Thoracic aorta (tissue), 2 donors: ENCODE data around the gene PKNOX2. TPM values are rescaled to one million over a fixed set of nuclear protein-coding genes. Genes with fewer than 3 reads are reported as not detected.

Experiments
- ATAC-seq: fragments of 150-250 bp; one replicate; pipeline ENCODE4 v1.8.0; 2017; ENCODE audit warnings: low read depth; ENCODE audit not compliant: insufficient number of reproducible peaks, low FRiP score
- DNase-seq: peaks from one replicate; pipeline ENCODE4 v3.0.0-alpha.2; 2020; ENCODE audit warnings: low spot score
- H3K27ac ChIP-seq, 2 donors: fragments of 200-600 bp; sonication (generic); 1 replicate in 1 of 2; 2 replicates in 1 of 2; pipeline ENCODE4 v1.5.1; 2016; ENCODE audit warnings: mild to moderate bottlenecking in 2 of 2, moderate library complexity in 2 of 2
- H3K27me3 ChIP-seq: fragments of 200-600 bp; sonication (generic); replicated peaks from 2 replicates; pipeline ENCODE4 v1.6.0; 2016; ENCODE audit warnings: mild to moderate bottlenecking; ENCODE audit not compliant: insufficient read depth
- H3K36me3 ChIP-seq: fragments of 200-600 bp; sonication (generic); one replicate; pipeline ENCODE4 v1.5.1; 2016
- H3K4me1 ChIP-seq, 2 donors: fragments of 200-600 bp; sonication (generic); 1 replicate in 1 of 2; 2 replicates in 1 of 2; pipeline versions ENCODE4 v1.5.1 to v1.6.0; 2016; ENCODE audit warnings: low read depth in 2 of 2, mild to moderate bottlenecking in 1 of 2; ENCODE audit not compliant: control insufficient read depth in 1 of 2
- H3K4me3 ChIP-seq: fragments of 200-600 bp; sonication (generic); 2 replicates; pipeline ENCODE4 v1.5.1; 2016; ENCODE audit warnings: mild to moderate bottlenecking
- H3K9me3 ChIP-seq: fragments of 200-600 bp; sonication (generic); 2 replicates; pipeline ENCODE4 v1.5.1; 2016
- total RNA-seq, 2 donors: library from RNA; depleted of rRNA; stranded (reverse); fragments of >200 nt; gene quantifications; one replicate each; pipeline versions ENCODE4 v1.1.0 to v1.2.3, GENCODE V29; 2016
- TF ChIP-seq, protein P1 (sequence below): fragments of 200-600 bp; sonication (generic); IDR thresholded peaks from one replicate; pipeline ENCODE4 v1.5.1; 2019; ENCODE audit warnings: antibody characterized with exemption

The PKNOX2 gene
- total RNA-seq, 2 donors from 2014 or later = 1.4 to 9.2 TPM

DNA sequence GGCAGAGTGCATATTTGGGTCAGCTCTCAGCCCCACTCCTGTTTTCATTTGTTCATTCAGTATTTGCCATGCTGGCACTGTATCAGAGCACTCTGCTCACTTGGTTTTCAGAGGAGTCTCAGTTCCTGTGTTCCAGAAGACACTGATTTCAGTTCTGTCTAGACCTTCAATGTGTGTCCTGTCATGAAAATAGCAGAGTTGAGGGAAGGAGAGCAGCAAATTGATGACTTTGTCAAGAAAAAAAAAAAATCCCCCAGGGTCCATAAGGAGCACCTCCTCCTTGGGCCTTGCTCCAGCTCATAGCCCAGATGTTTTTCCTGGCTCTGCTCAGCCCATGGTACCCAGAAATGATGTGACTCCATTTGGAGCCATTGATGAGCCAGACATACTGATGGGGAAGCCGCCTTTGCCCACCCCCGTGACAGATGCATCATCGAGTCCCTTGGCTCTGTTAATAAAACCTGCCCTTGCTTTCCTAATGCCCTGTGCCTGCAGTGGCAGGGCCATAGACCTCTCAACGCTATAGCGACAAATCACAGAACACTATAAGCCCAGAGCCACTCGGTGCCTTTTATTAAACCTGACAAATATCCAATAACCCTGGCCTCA, 107.0 kb downstream of the PKNOX2 start:
- no peak for ATAC-seq
- no peaks in the 10 kb centered on the region for H3K9me3 ChIP-seq
- no peak overlapping the region for H3K4me3 ChIP-seq
- no peaks in the 10 kb centered on the region for H3K27me3 ChIP-seq
- no peaks in the 10 kb centered on the region for H3K36me3 ChIP-seq
- TF ChIP-seq, protein P1, sequence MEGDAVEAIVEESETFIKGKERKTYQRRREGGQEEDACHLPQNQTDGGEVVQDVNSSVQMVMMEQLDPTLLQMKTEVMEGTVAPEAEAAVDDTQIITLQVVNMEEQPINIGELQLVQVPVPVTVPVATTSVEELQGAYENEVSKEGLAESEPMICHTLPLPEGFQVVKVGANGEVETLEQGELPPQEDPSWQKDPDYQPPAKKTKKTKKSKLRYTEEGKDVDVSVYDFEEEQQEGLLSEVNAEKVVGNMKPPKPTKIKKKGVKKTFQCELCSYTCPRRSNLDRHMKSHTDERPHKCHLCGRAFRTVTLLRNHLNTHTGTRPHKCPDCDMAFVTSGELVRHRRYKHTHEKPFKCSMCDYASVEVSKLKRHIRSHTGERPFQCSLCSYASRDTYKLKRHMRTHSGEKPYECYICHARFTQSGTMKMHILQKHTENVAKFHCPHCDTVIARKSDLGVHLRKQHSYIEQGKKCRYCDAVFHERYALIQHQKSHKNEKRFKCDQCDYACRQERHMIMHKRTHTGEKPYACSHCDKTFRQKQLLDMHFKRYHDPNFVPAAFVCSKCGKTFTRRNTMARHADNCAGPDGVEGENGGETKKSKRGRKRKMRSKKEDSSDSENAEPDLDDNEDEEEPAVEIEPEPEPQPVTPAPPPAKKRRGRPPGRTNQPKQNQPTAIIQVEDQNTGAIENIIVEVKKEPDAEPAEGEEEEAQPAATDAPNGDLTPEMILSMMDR = no peak
- no peak for DNase-seq
- H3K27ac ChIP-seq = no peak overlapping the region
- peaks cover 22 to 50% of the 10 kb centered on the region in 2 donors for H3K4me1 ChIP-seq

DNA sequence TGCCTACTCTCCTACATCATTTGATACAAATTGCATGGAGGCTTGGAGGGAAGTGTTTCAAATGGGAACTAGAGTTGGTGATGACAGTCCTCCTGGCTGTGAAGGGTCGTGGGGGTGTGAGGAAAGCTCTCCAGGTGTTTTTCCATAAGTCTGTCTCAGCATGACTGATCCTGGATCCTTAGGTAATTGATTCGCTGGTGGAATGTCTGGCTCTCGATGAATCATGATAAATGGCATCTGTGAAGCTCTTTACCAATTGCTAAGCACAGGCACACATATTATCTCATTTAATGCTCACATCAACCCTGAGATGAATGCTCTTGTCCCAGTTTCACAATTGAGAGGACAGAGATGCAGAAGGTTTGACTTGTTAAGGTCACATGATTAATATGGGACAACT, 107.5 kb downstream of the PKNOX2 start:
- Histone ChIP-seq H3K4me3 (no peak overlapping the region), H3K4me1 (peaks cover 22 to 55% of the 10 kb centered on the region in 2 donors), H3K27ac (no peak overlapping the region), H3K9me3 (no peaks in the 10 kb centered on the region), H3K27me3 (no peaks in the 10 kb centered on the region), H3K36me3 (no peaks in the 10 kb centered on the region)
- ATAC-seq = no peak
- DNase-seq = no peak
- TF ChIP-seq, protein P1 = no peak

DNA sequence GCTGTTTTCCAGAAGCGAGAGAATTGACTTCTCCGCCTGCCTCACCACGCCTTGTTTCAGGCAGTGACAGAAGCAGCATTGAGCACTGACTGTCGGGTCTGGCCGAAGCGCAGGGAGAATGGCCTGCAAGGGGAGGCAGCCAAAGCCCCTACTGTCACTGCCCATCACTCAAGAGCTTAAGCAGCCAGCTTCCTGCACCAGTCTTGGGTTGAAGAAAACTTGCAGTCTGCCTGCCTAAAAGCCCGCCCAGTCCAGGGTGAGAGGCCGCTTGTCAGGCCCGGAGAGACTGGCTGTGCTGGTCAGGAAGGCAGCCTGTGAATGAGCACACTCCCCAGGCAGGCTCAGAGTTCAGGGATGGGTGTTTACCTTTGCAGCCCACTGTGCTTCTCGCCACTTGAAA, 108.3 kb downstream of the PKNOX2 start:
- no peak for ATAC-seq
- H3K9me3 ChIP-seq = no peaks in the 10 kb centered on the region
- H3K4me1 ChIP-seq = peaks cover 22 to 55% of the 10 kb centered on the region in 2 donors
- TF ChIP-seq, protein P1 = no peak
- no peak overlapping the region for H3K4me3 ChIP-seq
- DNase-seq = no peak
- no peaks in the 10 kb centered on the region for H3K36me3 ChIP-seq
- H3K27ac ChIP-seq = no peak overlapping the region
- H3K27me3 ChIP-seq = no peaks in the 10 kb centered on the region

DNA sequence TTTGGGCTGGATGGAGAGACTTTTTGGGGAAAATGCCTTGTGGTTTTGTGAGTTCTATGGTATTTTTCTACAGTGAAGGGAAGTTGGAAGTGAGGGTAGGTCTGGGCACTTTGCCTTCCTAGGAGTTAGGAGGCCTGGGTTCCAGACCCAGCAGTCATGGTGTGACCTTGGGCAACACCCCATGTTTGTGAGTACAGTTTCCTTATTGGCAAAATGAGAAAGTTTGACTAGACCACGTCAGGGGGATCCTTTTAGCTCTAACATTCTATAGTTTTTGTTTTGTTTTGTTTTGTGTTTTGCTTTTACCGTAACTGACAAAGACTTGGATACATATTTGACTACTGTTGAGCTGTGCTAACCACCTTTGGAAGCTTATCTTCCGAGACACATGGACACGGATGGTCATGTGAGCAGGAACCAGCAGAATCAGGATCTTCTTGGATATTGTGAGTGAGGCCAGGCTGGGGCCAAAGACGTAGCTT, 109.0 kb downstream of the PKNOX2 start:
- Histone ChIP-seq H3K4me3 (no peak overlapping the region), H3K27ac (no peak overlapping the region), H3K4me1 (peaks cover 22 to 55% of the 10 kb centered on the region in 2 donors), H3K27me3 (no peaks in the 10 kb centered on the region), H3K36me3 (no peaks in the 10 kb centered on the region), H3K9me3 (no peaks in the 10 kb centered on the region)
- DNase-seq = no peak
- TF ChIP-seq, protein P1 = no peak
- ATAC-seq = no peak

DNA sequence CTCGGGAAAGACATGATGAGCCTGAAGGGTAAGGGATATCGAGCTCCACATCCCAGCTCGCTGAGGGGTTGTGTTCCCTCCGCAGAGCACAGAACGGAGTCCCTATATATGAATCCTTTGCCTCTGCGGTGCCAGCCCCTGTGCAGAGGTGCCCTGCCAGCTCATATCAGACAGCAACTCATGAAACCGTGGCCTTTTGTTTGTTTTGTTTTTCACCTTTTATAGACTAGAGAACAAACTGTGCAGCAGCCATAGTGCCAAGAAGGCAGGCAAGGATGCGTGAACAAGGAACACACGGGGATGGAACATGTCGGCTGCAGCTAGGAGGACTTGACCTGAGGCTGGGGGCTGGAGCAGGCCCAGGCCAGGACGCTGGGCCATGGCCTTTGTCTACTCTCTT, 109.8 kb downstream of the PKNOX2 start:
- ATAC-seq (no peak), DNase-seq (no peak)
- H3K4me3 ChIP-seq = no peak overlapping the region
- no peaks in the 10 kb centered on the region for H3K36me3 ChIP-seq
- TF ChIP-seq, protein P1 = no peak
- no peaks in the 10 kb centered on the region for H3K9me3 ChIP-seq
- H3K4me1 ChIP-seq = peaks cover 22 to 55% of the 10 kb centered on the region in 2 donors
- no peak overlapping the region for H3K27ac ChIP-seq
- H3K27me3 ChIP-seq = no peaks in the 10 kb centered on the region
